GM19455 (cell line): ENCODE measurements around the gene PSG6.
"Not testable (repeated sequence)": the region's sequence is repeated elsewhere in the genome, so short reads cannot be mapped to it uniquely, and the experiment has no call there.

Source experiments
- ATAC-seq: cut with Tn5 transposase; IDR thresholded peaks from one replicate; pipeline ENCODE4 v1.9.1; 2021; ENCODE audit not compliant: unreplicated experiment

PSG6 gene

GRCh38 chr19:42917634-42918033 is at the start of gene PSG6:
TSS of gene PSG6 (minus strand) at chr19:42917894. CDS start at chr19:42917792, 102 bp downstream.
- not testable (repeated sequence) for ATAC-seq

- no peak for ATAC-seq
These were observed 47.5 kb upstream of the PSG6 start for GRCh38 chr19:42965176-42965575.

- no peak for ATAC-seq
These were observed 43.4 kb upstream of the PSG6 start for GRCh38 chr19:42961119-42961518.

GRCh38 chr19:42952126-42952525 is 34.4 kb upstream of the PSG6 start:
- ATAC-seq: not testable (repeated sequence)

GRCh38 chr19:42951476-42951875 is 33.8 kb upstream of the PSG6 start:
- not testable (repeated sequence) for ATAC-seq

- no peak for ATAC-seq
These were observed 24.6 kb upstream of the PSG6 start for GRCh38 chr19:42942187-42942789.

- ATAC-seq: not testable (repeated sequence)
These were observed 19.4 kb upstream of the PSG6 start, which contains the start of gene PSG7 for GRCh38 chr19:42937107-42937506. TSS of gene PSG7 (minus strand) at chr19:42937207. CDS start at chr19:42937076, 131 bp downstream.

GRCh38 chr19:42934726-42935125 is 17.0 kb upstream of the PSG6 start:
- ATAC-seq: not testable (repeated sequence)

GRCh38 chr19:42934183-42934582 is 16.5 kb upstream of the PSG6 start:
- not testable (repeated sequence) for ATAC-seq

GRCh38 chr19:42933412-42933811 is 15.7 kb upstream of the PSG6 start:
- not testable (repeated sequence) for ATAC-seq

- ATAC-seq: not testable (repeated sequence)
These were observed 14.9 kb upstream of the PSG6 start for GRCh38 chr19:42932485-42933101.

- not testable (repeated sequence) for ATAC-seq
These were observed 12.5 kb upstream of the PSG6 start for GRCh38 chr19:42930214-42930613.

- no peak for ATAC-seq
These were observed 11.2 kb upstream of the PSG6 start for GRCh38 chr19:42928896-42929295.

GRCh38 chr19:42926781-42927180 is 9.1 kb upstream of the PSG6 start:
- no peak for ATAC-seq

GRCh38 chr19:42923106-42923505 is 5.4 kb upstream of the PSG6 start:
- ATAC-seq: not testable (repeated sequence)

GRCh38 chr19:42920971-42921370 is 3.3 kb upstream of the PSG6 start:
- not testable (repeated sequence) for ATAC-seq

- ATAC-seq: no peak
These were observed 2.0 kb upstream of the PSG6 start for GRCh38 chr19:42919757-42920079.

GRCh38 chr19:42919070-42919756 is 1.5 kb upstream of the PSG6 start:
- not testable (repeated sequence) for ATAC-seq

GRCh38 chr19:42918377-42919069 is 829 bp upstream of the PSG6 start:
- not testable (repeated sequence) for ATAC-seq

GRCh38 chr19:42916931-42917330 is 763 bp downstream of the PSG6 start:
- ATAC-seq: not testable (repeated sequence)

GRCh38 chr19:42913516-42913915 is 4.2 kb downstream of the PSG6 start:
- ATAC-seq: not testable (repeated sequence)
